Measurements from ENCODE around the gene EIF2S3. TPM values are rescaled to one million over a fixed set of nuclear protein-coding genes. Genes with fewer than 3 reads are reported as not detected.

The EIF2S3 gene
- total RNA-seq, 1 donor: 355 TPM

DNA sequence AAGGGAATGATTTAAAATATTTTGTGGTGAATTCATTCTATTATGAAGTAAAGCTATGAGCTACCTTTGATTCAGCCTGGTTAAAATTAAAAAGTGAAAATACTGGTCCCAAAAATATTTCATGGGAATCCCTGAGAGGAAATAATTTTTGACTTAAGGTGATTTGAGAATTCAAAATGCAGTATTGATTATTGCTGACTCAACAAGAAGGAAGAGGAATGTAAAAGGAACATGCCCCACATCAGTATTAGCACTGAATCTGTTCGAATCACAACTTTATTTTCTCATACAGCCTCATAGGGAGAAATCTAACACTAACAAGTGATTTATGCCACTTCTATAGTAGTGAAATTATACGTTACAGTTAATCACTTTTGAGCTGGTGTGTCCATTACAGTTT, 27.7 kb downstream of the EIF2S3 start:
- no peak overlapping the region for H3K4me3 ChIP-seq (ENCODE audit: low read depth, low read length)
- TF ChIP-seq, protein P1, sequence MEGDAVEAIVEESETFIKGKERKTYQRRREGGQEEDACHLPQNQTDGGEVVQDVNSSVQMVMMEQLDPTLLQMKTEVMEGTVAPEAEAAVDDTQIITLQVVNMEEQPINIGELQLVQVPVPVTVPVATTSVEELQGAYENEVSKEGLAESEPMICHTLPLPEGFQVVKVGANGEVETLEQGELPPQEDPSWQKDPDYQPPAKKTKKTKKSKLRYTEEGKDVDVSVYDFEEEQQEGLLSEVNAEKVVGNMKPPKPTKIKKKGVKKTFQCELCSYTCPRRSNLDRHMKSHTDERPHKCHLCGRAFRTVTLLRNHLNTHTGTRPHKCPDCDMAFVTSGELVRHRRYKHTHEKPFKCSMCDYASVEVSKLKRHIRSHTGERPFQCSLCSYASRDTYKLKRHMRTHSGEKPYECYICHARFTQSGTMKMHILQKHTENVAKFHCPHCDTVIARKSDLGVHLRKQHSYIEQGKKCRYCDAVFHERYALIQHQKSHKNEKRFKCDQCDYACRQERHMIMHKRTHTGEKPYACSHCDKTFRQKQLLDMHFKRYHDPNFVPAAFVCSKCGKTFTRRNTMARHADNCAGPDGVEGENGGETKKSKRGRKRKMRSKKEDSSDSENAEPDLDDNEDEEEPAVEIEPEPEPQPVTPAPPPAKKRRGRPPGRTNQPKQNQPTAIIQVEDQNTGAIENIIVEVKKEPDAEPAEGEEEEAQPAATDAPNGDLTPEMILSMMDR (IDR thresholded peaks at IDR 0.05; ENCODE audit: insufficient read depth, low read depth, low read length): no peak
- no peak for DNase-seq (ENCODE audit: low read depth)

DNA sequence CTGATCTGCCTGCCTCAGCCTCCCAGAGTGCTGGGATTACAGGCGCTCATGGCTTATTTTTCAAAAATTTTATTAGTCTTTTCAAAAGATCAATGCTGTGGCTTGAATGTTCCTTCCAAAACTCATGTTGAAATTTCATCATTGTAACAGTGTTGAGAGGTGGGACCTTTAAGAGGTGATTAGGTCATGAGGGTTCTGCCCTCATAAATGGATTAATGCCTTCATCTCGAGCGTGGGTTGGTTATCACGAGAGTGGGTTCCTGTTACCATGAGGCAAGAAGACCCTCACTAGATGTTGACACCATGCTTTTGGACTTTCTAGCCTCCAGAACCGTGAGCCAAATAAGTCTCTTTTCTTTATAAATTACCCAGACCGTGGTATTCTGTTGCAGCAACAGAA, 30.3 kb downstream of the EIF2S3 start:
- DNase-seq (ENCODE audit: low read depth): no peak

DNA sequence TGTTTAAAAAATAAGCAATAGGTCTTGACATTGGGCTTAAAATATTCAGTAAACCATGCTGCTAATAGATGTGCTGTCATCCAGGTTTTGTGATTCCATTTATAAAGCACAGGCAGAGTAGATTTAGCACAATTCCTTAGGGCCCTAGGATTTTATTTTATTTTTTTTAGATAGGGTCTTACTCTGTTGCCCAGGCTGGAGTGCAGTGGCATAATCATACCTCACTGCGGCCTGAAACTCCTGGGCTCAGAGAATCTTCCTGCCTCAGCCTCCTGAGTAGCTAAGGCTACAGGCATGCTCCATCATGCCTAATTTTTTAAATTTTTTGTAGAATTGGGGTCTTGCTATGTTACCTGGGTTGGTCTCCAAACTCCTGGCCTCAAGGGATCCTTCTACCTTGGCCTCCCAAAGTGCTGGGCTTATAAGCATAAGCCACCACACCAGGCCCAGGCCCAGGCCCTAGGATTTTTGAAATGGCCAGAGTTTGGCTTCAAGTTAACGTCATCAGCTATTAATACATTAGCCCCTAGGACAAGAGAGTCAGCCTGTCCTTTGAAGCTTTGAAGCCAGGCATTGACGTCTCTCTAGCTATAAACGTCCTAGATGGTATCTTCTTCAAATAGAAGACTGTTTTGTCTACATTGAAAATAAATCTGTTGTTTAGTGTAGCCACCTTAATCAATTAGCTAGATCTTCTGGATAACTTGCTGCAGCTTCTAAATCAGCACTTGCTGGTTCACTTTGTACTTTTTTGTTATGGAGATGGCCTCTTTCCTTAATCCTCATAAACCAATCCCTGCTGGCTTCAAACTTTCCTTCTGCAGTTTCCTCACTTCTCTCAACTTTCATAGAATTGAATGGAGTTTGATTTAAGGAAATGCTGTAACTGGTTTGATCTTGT, 35.8 kb downstream of the EIF2S3 start:
- no peak overlapping the region for H3K4me3 ChIP-seq (ENCODE audit: low read depth, low read length)
- peak; percentile 12 for DNase-seq (ENCODE audit: low read depth)
- TF ChIP-seq, protein P1 (IDR thresholded peaks at IDR 0.05; ENCODE audit: insufficient read depth, low read depth, low read length): no peak

More for the DNA sequence above, 30.3 kb downstream of the EIF2S3 start:
- H3K4me3 ChIP-seq (ENCODE audit: low read depth, low read length): no peak overlapping the region
- TF ChIP-seq, protein P1 (IDR thresholded peaks at IDR 0.05; ENCODE audit: insufficient read depth, low read depth, low read length): no peak

DNA sequence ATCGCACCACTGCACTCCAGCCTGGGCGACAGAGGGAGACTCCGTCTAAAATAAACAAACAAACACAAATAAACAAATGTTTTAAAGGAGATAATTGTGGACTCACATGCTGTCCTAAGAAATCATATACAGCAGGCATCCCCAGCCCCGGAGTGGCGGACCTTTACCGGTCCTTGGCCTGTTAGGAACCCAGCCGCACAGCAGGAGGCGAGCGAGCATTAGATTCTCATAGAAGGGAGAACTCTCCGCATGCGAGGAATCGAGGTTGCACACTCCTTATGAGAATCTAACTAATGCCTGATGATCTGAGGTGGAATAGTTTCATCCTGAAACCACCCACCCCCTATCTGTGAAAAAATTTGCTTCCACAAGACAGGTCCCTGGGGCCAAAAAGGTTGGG, 39.0 kb downstream of the EIF2S3 start:
- TF ChIP-seq, protein P1 (IDR thresholded peaks at IDR 0.05; ENCODE audit: insufficient read depth, low read depth, low read length): peak; percentile 14
- no peak for DNase-seq (ENCODE audit: low read depth)
- no peak overlapping the region for H3K4me3 ChIP-seq (ENCODE audit: low read depth, low read length)

DNA sequence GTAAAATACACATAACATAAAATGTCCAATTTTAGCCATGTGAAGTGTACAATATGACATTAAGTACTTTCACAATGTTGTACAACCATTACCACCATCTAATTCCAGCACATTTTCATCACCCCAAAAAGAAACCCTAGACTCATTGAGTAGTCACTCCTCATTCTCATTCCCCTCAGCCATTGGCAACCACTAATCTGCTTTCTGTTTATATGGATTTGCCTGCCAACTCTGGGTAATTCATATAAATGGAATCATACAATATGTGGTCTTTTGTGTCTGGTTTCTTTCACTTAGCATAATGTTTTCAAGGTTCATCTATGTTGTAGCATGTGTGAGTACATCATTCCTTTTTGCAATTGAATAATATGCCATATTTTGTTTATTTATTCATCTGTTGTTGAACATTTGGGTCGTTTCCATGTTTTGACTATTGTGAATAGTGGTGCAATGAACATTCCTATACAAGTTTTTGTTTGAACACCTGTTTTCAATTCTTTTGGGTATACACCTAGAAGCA, 43.0 kb downstream of the EIF2S3 start:
- TF ChIP-seq, protein P1 (IDR thresholded peaks at IDR 0.05; ENCODE audit: insufficient read depth, low read depth, low read length): no peak

DNA sequence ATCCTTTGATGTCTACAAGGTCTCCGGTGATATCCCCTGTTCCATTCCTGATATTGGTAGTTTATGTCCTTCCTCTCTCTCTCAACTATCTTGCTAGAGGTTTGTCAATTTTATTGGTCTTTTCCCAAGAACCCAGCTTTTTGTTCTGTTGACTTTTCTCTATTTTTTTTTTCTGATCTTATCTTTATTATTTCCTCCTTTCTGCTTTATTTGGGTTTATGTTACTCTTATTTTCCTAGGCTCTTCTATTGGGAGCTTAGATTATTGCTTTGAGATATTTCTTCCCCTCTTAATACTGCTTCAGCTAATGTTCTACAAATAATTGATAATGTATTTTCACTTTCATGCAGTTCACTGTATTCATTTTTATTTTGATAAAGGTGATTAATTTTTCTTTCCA, 44.2 kb downstream of the EIF2S3 start:
- no peak overlapping the region for H3K4me3 ChIP-seq (ENCODE audit: low read depth, low read length)
- DNase-seq (ENCODE audit: low read depth): no peak
- TF ChIP-seq, protein P1 (IDR thresholded peaks at IDR 0.05; ENCODE audit: insufficient read depth, low read depth, low read length): no peak

More for the DNA sequence above, 43.0 kb downstream of the EIF2S3 start:
- no peak for DNase-seq (ENCODE audit: low read depth)
- H3K4me3 ChIP-seq (ENCODE audit: low read depth, low read length): no peak overlapping the region
